GM10847 (cell line): ENCODE results near the gene TWNK.

ENCODE experiments used
- POLR2A ChIP-seq: IDR thresholded peaks from 2 replicates; pipeline ENCODE4 v1.6.1; 2011; ENCODE audit not compliant: insufficient read length; ENCODE audit errors: extremely low read depth

Gene TWNK

DNA sequence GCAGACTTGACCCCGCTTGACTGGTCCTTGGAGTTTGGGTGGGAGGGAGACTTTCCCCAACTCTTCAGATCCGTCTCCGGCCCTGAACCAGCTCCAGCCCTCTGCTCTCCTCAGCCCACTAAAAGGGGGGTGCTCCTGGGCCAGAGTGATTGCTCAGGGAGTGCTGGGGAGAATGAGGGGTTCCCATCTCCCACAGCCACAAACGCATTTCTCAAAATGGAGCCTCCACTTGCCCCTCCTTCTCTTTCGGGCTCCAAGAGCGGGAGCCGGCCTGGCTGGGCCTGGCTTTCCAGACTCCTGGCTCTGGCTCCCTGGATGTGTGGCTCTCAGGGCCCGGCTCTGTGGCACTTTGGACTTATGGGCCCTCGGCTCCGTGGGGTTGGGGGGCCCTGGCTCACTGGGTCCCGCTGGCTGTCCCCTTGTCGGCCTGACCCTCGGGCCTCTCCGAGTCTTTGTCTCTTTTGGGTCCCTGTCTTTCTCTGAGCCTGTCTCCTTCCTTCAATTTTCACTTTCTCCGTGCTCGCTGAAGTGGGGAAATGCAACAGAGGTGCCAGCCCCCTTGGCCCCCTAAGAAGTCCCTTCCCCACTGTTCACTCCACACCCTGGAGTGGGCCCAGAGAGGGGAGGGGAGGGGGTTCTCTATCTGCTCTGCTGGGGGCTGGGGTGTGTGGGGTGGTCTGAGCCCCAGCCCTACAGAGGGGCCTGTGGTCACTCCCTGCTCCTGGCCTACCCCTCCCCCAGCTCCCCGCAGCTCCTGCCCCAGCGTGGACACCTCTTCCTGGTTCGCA is 13.0 kb downstream of the TWNK start:
- no peak for TF ChIP-seq POLR2A

DNA sequence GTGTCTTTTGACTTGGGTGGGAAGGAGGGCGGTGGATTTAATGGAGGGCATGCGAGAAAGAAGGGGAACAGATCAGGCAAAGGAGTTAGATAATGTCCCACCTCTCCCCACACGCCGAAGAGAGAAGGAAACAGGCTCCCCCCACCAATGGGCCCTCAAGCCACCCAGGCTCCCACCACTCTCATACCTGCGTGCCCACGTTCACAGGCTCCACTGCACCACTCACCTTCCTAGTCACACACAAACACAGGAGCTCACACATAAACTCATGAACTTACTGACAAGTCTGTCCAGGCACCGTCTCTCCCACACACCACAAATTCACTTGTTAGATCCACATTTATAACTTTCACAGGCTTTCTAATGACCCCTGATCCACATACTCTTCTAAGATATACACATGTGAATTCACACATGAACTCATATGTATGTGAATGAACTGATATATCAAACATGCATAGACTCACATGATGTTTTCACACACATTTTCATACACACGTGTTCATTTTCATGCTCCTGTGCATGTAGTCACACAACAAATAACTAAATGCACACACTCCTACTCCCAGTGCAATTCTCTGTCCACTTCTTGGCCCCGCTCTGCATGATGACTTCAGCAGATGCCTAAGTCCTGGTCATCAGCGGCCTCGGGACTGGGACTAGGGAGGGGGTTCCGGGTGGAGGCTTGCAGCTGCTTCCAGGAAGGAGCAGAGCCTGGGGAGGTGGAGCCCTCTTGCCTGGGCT is 13.7 kb downstream of the TWNK start:
- no peak for TF ChIP-seq POLR2A

DNA sequence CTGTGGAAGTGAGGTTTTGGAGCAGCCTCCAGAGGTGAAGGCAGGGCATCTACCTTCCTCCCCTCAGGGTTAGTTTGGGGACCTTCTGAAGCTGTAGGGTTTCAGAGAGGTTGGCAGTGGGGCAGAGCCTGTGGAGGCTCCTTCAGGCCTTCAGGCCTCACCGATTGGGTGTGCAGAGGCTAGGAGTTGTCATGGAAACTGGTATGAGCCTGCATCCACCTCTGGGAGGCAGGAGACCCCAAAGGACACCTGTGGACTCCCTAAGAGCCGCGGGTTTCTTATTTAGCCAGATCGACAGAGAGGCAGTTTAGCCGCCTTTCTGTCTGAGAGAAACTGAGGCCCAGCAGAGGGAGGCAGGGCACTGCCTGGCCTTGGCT is 14.3 kb downstream of the TWNK start:
- TF ChIP-seq POLR2A, result no peak

DNA sequence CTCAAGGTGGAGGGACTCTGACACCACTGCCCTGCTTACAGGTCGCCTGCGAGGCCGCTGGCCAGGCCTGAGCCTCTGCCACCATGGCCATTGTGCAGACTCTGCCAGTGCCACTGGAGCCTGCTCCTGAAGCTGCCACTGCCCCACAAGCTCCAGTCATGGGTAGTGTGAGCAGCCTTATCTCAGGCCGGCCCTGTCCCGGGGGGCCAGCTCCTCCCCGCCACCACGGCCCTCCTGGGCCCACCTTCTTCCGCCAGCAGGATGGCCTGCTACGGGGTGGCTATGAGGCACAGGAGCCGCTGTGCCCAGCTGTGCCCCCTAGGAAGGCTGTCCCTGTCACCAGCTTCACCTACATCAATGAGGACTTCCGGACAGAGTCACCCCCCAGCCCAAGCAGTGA is 15.1 kb downstream of the TWNK start:
- no peak for TF ChIP-seq POLR2A

DNA sequence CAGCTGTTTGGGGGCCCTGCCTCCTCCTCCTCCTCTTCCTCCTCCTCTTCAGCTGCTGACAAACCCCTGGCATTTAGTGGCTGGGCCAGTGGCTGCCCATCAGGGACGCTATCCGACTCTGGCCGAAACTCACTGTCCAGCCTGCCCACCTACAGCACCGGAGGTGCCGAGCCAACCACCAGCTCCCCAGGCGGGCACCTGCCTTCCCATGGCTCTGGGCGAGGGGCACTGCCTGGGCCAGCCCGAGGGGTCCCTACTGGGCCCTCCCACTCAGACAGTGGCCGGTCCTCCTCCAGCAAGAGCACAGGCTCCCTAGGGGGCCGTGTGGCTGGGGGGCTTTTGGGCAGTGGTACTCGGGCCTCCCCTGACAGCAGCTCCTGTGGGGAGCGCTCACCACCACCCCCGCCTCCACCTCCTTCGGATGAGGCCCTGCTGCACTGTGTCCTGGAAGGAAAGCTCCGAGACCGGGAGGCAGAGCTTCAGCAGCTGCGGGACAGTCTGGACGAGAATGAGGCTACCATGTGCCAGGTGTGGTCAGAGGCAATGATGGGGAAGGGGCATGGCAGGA is 16.4 kb downstream of the TWNK start:
- TF ChIP-seq POLR2A, result no peak

DNA sequence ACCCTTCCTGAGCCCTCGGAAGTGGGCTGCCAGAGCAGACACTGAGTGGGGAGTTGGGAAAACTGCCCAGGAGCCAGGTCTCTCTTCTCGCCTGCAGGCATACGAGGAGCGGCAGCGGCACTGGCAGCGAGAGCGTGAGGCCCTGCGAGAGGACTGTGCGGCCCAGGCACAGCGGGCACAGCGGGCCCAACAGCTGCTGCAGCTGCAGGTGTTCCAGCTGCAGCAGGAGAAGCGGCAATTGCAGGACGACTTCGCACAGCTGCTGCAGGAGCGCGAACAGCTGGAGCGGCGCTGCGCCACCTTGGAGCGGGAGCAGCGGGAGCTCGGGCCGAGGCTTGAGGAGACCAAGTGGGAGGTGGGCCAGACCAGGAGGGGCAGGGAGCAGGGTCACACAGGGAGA is 18.0 kb downstream of the TWNK start:
- no peak for TF ChIP-seq POLR2A

DNA sequence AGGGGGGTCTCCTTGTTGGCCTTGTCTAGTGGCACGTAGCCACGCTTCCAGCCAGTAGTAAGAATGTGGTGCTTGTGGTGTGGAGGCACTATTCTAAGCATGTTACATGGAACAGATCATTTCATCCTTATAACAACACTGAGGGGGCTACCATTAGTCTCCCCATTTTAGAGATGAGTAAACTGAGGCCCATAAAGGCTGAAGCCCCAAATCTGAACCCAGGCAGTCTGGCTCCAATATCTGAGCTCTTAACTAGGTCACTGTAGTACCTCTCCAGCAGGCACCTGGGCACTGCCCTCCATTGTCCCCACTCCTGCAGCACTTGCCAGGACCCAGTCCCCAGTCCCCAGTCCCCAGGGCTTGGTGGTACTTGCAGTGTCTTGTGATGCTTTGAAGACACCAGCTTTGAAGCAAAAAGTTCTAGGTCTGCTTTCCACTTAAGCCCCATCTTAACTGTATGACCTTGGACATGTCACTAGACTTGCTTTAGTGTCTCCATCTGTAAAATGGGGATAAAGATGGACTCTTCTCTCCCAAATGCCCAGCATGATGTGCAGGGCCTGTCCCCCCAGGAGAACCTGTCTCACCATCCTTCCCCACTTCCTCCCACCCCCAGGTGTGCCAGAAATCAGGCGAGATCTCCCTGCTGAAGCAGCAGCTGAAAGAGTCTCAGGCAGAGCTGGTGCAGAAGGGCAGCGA is 18.7 kb downstream of the TWNK start:
- TF ChIP-seq POLR2A, result no peak

DNA sequence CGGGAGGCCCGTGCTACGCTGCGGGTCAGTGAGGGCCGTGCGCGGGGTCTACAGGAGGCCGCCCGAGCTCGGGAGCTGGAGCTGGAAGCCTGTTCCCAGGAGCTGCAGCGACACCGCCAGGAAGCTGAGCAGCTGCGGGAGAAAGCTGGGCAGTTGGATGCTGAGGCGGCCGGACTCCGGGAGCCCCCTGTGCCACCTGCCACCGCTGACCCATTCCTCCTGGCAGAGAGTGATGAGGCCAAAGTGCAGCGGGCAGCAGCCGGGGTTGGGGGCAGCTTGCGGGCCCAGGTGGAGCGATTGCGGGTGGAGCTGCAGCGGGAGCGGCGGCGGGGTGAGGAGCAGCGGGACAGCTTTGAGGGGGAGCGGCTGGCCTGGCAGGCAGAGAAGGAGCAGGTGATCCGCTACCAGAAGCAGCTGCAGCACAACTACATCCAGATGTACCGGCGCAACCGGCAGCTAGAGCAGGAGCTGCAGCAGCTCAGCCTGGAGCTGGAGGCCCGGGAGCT is 19.3 kb downstream of the TWNK start:
- TF ChIP-seq POLR2A, result no peak

DNA sequence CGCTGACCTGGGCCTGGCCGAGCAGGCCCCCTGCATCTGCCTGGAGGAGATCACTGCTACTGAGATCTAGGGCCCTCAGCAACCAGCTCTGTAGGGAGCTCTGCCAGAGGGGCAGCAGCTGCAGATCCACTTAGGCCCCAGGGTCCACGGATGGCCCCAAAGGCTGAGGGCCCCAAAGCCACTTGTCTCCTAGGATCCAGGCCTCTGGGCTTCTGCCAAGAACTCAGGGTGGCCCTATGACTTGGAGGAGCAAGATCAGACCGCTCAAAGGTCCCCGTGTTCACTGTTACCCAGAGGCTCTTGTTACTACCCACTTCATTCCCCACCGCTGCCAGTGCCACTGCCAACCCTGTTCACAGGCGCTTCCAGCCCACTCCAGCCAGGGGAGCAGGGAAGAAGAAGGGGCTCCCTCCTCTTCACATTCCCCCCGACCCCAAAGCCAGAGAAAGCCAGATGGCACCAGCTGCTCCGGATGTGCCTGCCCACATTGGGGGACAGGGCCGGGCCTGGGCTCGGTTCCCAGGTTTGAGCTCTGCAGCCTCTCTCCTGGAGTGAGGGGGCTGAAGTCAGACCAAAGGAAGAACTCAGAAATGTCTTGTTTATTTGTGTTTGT is 19.9 kb downstream of the TWNK start:
- no peak for TF ChIP-seq POLR2A

DNA sequence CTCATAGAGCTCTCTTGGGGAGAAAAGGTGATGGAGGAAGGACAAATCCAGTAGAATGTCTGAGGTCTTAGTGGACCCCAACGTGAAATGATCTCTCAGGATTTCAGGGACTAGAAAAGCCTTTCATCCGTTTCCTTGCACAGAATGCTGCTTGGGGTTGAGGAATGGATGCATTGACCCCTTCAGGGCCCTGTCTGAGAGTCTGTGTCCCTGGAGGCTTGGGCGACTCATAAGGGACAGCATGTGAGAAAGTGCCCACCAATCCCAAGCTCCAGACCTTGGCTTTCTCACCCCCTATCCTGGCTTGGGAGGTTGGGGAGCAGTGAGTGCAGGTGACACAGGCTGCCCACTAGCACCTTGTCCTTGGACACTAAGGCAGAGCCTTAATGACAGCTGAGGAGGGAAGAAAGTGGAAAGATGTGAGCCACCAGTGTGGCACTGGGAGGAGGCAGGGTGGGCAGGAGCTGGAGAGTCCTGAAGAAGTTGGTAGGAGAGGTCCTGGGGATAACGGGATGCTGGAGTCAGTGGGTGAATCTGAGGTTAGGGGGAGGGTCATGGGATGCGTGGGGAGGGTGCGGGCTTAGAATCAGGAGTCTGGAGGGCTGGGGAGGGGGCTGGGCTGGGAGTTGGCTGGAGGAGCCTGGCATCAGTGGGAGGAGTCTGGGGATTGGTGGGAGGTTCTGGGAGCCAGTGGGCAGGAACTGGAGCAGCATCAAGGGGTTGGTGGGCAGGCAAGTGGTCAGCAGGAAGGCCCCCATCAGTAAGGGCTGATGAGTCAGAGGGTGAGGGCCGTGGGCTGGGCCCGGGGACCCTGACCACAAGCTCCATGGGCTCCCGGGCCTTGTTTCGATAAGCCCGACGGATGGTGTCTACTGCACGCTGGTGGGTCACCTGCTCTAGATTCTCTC is 20.8 kb downstream of the TWNK start:
- no peak for TF ChIP-seq POLR2A

DNA sequence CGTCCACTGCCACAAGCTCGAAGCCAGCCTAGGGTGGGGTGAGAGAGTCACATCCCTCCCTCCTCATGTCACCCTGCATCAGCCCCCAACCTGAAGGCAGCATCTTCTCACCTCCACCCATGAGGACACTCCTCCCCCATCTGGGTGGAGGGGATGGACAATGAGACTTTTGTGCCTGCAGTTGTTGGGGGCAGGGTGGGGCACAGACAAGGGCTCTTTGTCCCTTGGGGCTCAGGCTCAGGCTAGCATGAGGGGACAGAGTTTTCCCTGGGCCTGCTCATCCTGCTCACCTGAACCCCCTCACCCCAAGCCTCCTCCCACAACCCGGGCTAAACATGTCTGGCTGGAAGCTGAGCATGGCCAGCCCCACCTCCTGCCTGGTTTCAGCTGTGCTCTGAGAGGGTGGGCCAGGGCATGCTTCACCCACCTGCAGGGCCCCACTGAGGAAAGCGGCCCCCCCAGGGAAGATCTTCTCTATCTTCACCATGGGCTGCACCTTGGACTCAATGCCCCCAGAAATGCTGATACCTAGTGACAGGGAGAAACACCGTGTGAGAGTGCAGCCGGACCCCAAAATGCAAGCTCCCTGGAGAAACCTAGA is 21.6 kb downstream of the TWNK start:
- no peak for TF ChIP-seq POLR2A

DNA sequence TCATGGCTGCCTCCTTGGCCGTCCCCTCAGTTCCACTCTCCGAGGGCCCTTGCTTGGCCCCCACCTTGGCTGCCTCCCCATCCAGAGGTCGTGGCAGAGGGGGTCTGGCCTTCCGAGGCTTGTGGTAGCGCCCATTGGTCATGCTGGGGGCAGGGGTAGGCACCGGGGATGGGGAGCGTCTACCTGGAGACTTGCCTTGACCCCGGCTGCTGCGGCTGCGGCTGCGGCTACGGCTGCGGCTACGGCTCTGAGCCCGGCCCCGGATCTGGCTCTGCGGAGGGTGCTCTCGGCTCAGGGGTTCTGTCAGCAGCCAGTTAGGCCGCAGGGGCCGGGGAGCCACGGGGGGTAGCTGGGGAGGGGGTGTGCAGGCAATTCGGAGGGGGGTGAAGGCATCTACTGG is 23.0 kb downstream of the TWNK start:
- no peak for TF ChIP-seq POLR2A

DNA sequence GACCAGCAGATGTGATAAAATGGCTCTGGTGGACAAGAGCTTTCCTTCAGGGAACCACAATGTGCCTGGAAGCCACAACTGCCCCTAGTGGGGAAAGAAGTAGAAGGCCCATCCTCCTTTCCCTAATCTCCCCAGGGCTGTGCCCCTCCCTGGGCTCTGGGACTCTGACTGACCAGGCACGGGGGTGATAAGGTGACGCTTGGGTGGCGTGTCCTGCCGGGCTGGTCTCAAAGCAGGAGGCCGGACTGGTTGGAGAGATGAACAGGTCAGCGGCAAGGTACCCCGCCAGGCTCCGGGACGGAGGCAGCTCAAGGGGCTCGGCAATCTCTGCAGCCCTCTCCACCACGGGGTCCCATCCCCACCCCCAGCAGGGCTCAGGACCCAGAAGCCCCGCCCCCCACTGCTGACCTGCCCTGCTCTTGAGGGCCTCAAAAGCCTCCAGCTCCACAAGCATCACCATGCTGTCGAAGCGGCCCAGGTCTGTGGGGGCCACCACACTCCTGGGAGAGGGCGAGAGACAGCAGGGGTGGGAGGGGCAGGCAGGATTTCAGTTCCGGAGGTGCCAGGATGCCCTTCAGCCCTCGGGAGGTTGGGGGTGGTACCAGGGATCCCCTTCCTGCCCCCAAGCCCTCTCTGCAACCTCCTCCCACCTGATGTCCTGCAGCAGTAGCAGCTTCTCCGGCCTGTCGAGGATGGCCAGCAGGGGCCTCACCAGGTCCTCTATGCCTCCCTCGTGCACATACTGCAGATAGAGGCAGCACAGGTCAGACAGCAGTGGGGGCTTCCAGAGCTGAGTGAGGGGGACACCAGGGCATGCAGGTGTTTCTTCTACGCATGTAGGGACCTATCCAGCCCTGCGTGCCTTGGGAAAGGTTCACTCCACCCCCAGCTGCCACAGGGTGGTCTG is 24.4 kb downstream of the TWNK start:
- TF ChIP-seq POLR2A, result no peak
